GM12878 (cell line): ENCODE results near the gene MRPL22. TPM values are rescaled to one million over a fixed set of nuclear protein-coding genes. Genes with fewer than 3 reads are reported as not detected.

Source experiments
- ATAC-seq: fragments of 200-7000 bp; cut with Tn5 transposase; 3 replicates; pipeline ENCODE4 v1.9.1; 2020; ENCODE audit warnings: mild to moderate bottlenecking, moderate library complexity
- BruUV-seq: library from RNA; stranded (reverse); fragments of 400-500 nt; replicated peaks from 2 replicates; lab custom pipeline; 2021; lab: Mats Ljungman, UMichigan
- CTCF ChIA-PET: fragments of 300-600 bp; sonication (Branson Sonifier 250); formaldehyde crosslinking; extraction: SDS; loops from one replicate; lab custom pipeline; 2021; ENCODE audit warnings: inconsistent platforms; lab: Yijun Ruan, JAX
- POLR2A ChIA-PET: fragments of 350-600 bp; formaldehyde crosslinking; extraction: SDS; loops from one replicate; lab custom pipeline; 2021; ENCODE audit warnings: inconsistent platforms; lab: Charles Lee
- RAD21 ChIA-PET: fragments of 300-600 bp; sonication (Branson Sonifier 250); formaldehyde crosslinking; loops from one replicate; lab custom pipeline; 2023; ENCODE audit warnings: antibody characterized with exemption; ENCODE audit not compliant: unreplicated experiment; lab: Charles Lee
- SMC1A ChIA-PET: fragments of 300-600 bp; sonication (Branson Sonifier 250); formaldehyde crosslinking; loops from one replicate; lab custom pipeline; 2023; ENCODE audit not compliant: unreplicated experiment, uncharacterized antibody; lab: Charles Lee
- DNase-seq: peaks from one replicate; pipeline ENCODE4 v3.0.0-alpha.2; 2011; ENCODE audit warnings: low read depth, low spot score
- FAIRE-seq: peaks from 3 replicates; lab custom pipeline; 2011; peaks lifted over from hg19 to GRCh38; lab: Jason Lieb, UNC
- H2AFZ ChIP-seq: 2 replicates; pipeline ENCODE4 v1.6.0; 2011; ENCODE audit warnings: low read depth, low read length, control low read depth; ENCODE audit not compliant: control insufficient read depth
- H3K27ac ChIP-seq: 2 replicates; pipeline ENCODE4 v1.5.1; 2011; ENCODE audit warnings: control low read depth; ENCODE audit not compliant: control insufficient read depth, insufficient read depth
- H3K27me3 ChIP-seq, 2 experiments: replicated peaks in 1 of 2; 2 replicates each; pipeline versions ENCODE4 v1.6.0 to v1.6.1; 2011; ENCODE audit warnings: low read length in 1 of 2; ENCODE audit not compliant: control insufficient read depth in 2 of 2, insufficient read depth in 2 of 2
- H3K36me3 ChIP-seq, 2 experiments: 2 replicates each; pipeline ENCODE4 v1.5.1; 2011; ENCODE audit warnings: low read length in 1 of 2; ENCODE audit not compliant: control insufficient read depth in 2 of 2, insufficient read depth in 2 of 2
- H3K4me1 ChIP-seq: 2 replicates; pipeline ENCODE4 v1.6.1; 2011; ENCODE audit warnings: mild to moderate bottlenecking, low read length, moderate library complexity, mixed read lengths; ENCODE audit not compliant: control insufficient read depth, insufficient read depth
- H3K4me2 ChIP-seq: 2 replicates; pipeline ENCODE4 v1.6.0; 2011; ENCODE audit warnings: control low read depth; ENCODE audit not compliant: control insufficient read depth, insufficient read depth
- H3K4me3 ChIP-seq: fragments of 200-600 bp; sonication (generic); 2 replicates; pipeline ENCODE4 v1.5.1; 2016
- H3K79me2 ChIP-seq: 2 replicates; pipeline ENCODE4 v1.6.0; 2011; ENCODE audit warnings: low read length; ENCODE audit not compliant: control insufficient read depth, insufficient read depth
- H3K9ac ChIP-seq: 2 replicates; pipeline ENCODE4 v1.8.0; 2011; ENCODE audit warnings: low read length, control low read depth, mixed read lengths; ENCODE audit not compliant: control insufficient read depth, insufficient read depth
- H3K9me3 ChIP-seq: replicated peaks from 3 replicates; pipeline ENCODE4 v1.5.1; 2011; ENCODE audit warnings: mild to moderate bottlenecking, low read length; ENCODE audit not compliant: control insufficient read depth, insufficient read depth
- H4K20me1 ChIP-seq: 2 replicates; pipeline ENCODE4 v1.6.0; 2011; ENCODE audit not compliant: control insufficient read depth, insufficient read depth
- ATF3 ChIP-seq: IDR thresholded peaks from 2 replicates; pipeline ENCODE4 v1.6.1; 2011; ENCODE audit warnings: low read depth, mild to moderate bottlenecking, low read length, moderate library complexity, borderline replicate concordance; ENCODE audit errors: extremely low read depth
- GABPA ChIP-seq: IDR thresholded peaks from 2 replicates; pipeline ENCODE4 v1.6.1; 2014; ENCODE audit warnings: antibody characterized with exemption, low read depth, mild to moderate bottlenecking, inconsistent platforms
- HSF1 ChIP-seq: fragments of 150-350 bp; IDR thresholded peaks from 2 replicates; pipeline ENCODE4 v1.6.1; 2014; ENCODE audit warnings: mild to moderate bottlenecking, low read depth, low read length
- IRF5 ChIP-seq: fragments of 450-650 bp; IDR thresholded peaks from 2 replicates; pipeline ENCODE4 v1.6.1; 2017; ENCODE audit warnings: borderline replicate concordance
- JUND ChIP-seq: IDR thresholded peaks from 2 replicates; pipeline ENCODE4 v1.6.1; 2012; ENCODE audit warnings: low read depth, mild to moderate bottlenecking, low read length, improper control_type of control experiment, moderate library complexity
- KAT2A ChIP-seq: conservative IDR thresholded peaks from 2 replicates; pipeline ENCODE4 v1.6.1; 2011; ENCODE audit warnings: low read depth, low read length; ENCODE audit not compliant: control insufficient read depth
- PKNOX1 ChIP-seq: fragments of 450-650 bp; IDR thresholded peaks from 2 replicates; pipeline ENCODE4 v1.6.1; 2016; ENCODE audit warnings: mild to moderate bottlenecking
- POLR2AphosphoS2 ChIP-seq: IDR thresholded peaks from 2 replicates; pipeline ENCODE4 v1.6.1; 2011; ENCODE audit warnings: low read depth, mild to moderate bottlenecking, low read length, improper control_type of control experiment, moderate library complexity
- RAD21 ChIP-seq: IDR thresholded peaks from 2 replicates; pipeline ENCODE4 v1.6.1; 2011; ENCODE audit warnings: mild to moderate bottlenecking, low read depth, low read length, moderate library complexity; ENCODE audit not compliant: insufficient read depth
- STAT1 ChIP-seq: fragments of 450-650 bp; conservative IDR thresholded peaks from 2 replicates; pipeline ENCODE4 v1.6.1; 2014; ENCODE audit warnings: antibody characterized with exemption, mild to moderate bottlenecking
- TARDBP ChIP-seq: IDR thresholded peaks from 2 replicates; pipeline ENCODE4 v1.6.1; 2016; ENCODE audit warnings: borderline replicate concordance
- USF2 ChIP-seq: IDR thresholded peaks from 2 replicates; pipeline ENCODE4 v1.6.1; 2011; ENCODE audit warnings: low read depth, low read length, improper control_type of control experiment, borderline replicate concordance
- ZBED1 ChIP-seq: IDR thresholded peaks from 2 replicates; pipeline ENCODE4 v1.6.1; 2016; ENCODE audit warnings: borderline replicate concordance
- ZBTB40 ChIP-seq: fragments of 450-650 bp; IDR thresholded peaks from 2 replicates; pipeline ENCODE4 v1.6.1; 2016; ENCODE audit warnings: mild to moderate bottlenecking, moderate library complexity, borderline replicate concordance
- WGBS: methylation state at CpG from one replicate; pipeline ENCODE4 v1.1.6; 2016; ENCODE audit warnings: low lambda C conversion rate; ENCODE audit not compliant: insufficient replicate concordance, insufficient coverage; ENCODE audit errors: missing lambda C conversion rate; 5-methylcytosine and 5-hydroxymethylcytosine counted together
- in situ Hi-C: fragments of 300-500 bp; cut with MboI; formaldehyde crosslinking; loops from 9 replicates; pipeline ENCODE4 v1.14.3; 2018; ENCODE audit warnings: mixed read lengths
- intact Hi-C: fragments of 100-400 bp; cut with micrococcal nuclease; formaldehyde crosslinking; loops from one replicate; pipeline ENCODE4 v1.14.2; 2022; ENCODE audit not compliant: unreplicated experiment
- polyA plus RNA-seq, 11 experiments: library from polyadenylated mRNA; depleted of rRNA in 4 of 11; unstranded in 6 of 11; stranded (reverse) in 5 of 11; fragments of >200 nt; fragmentation: Nextera tagmentation in 4 of 11; fragmentation: Illumina TruSeq in 1 of 11; extraction: Ambion mirVana in 4 of 11; extraction: Trizol in 1 of 11; gene quantifications; 1 replicate in 1 of 11; 2 replicates in 10 of 11; pipeline versions ENCODE4 v1.2.1 to v1.2.3, GENCODE V29; 2011 to 2016; ENCODE audit warnings: inconsistent platforms in 2 of 11, missing spikeins in 2 of 11, low read depth in 1 of 11
- total RNA-seq, 4 experiments: library from RNA; depleted of rRNA in 3 of 4; stranded (reverse); fragments of >200 nt in 3 of 4; fragmentation: Illumina TruSeq in 1 of 4; extraction: Trizol in 1 of 4; gene quantifications; 2 replicates each; pipeline versions ENCODE4 v1.2.1 to v1.2.3, GENCODE V29; 2013 to 2021

Gene MRPL22
- total and polyA plus RNA-seq, 10 of the 15 experiments (the other 5 are each of a cell fraction or from before 2014, with no cell fraction given), result 29.7 to 318 (median 93.4) TPM

- no peak overlapping the region for H3K9ac ChIP-seq
- BruUV-seq, result no TSS peak
- TF ChIP-seq POLR2AphosphoS2, result no peak
- no peak for TF ChIP-seq GABPA
- TF ChIP-seq USF2, result no peak
- TF ChIP-seq STAT1, result no peak
- TF ChIP-seq PKNOX1, result no peak
- TF ChIP-seq HSF1, result no peak
- no peak for TF ChIP-seq ZBTB40
- no peak for TF ChIP-seq IRF5
- no peak for TF ChIP-seq KAT2A
- no peak for TF ChIP-seq RAD21
- no peak for TF ChIP-seq TARDBP
- no peak for TF ChIP-seq ATF3
- no peak for TF ChIP-seq JUND
- no peak for TF ChIP-seq ZBED1
- ChIA-PET CTCF (interaction anchor here (1.2 to 1.9 kb wide), 4 partner anchors 11 to 267 kb away, joined by 3 to 4 read pairs (median 4); no protein-coding TSS in a partner anchor), SMC1A (no interaction called here), RAD21 (no interaction called here), POLR2A (no interaction called here)
- no peaks in the 10 kb centered on the region for H3K9me3 ChIP-seq
- no peak overlapping the region for H2AFZ ChIP-seq
- H4K20me1 ChIP-seq, result no peaks in the 10 kb centered on the region
- H3K4me2 ChIP-seq, result no peak overlapping the region
- no peaks in the 10 kb centered on the region for H3K4me1 ChIP-seq
- H3K79me2 ChIP-seq, result no peaks in the 10 kb centered on the region
- H3K4me3 ChIP-seq, result no peak overlapping the region
- no peaks in the 10 kb centered on the region for H3K27me3 ChIP-seq
- in situ Hi-C loops, result no loop called here
- 71% methylated on average over 4 of the region's 4 CpGs for WGBS
- peaks cover under 1 to 10% of the 10 kb centered on the region in 2 experiments; a peak in 3 of 4 replicates for H3K36me3 ChIP-seq
- intact Hi-C loops, result loop anchor here (10.0 kb wide), 1 partner anchor 263 kb away; no protein-coding TSS in a partner anchor
- ATAC-seq (no peak), FAIRE-seq (no peak), DNase-seq (no peak)
- H3K27ac ChIP-seq, result no peak overlapping the region
Measured at GRCh38 chr5:154917757-154918156, 23.1 kb upstream of the MRPL22 start.
